ENCODE measurements around the gene MRPS27. TPM values are rescaled to one million over a fixed set of nuclear protein-coding genes. Genes with fewer than 3 reads are reported as not detected.

Gene MRPS27
- total RNA-seq, 2 donors from 2014 or later: 42.9 to 58.8 TPM

DNA sequence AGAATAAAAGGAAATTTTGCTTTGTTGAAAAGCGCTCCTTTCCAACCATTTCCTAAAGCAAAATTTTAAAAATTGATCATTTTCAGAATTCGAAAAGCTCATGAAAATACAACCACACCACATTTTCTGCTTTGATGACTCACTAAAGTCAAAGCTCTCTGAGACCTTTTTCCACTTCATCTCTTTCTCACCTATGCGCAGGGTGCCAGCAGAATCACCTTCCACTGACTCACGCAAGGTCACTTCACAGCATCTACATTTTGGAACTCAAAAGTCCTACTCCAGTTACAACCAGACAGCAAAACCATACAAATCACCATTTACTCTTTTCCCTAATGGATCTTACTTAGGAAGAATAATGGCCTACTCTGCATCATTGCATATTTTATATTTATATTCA, 106.6 kb downstream of the MRPS27 start:
- DNase-seq (ENCODE audit: low spot score) (no peak), ATAC-seq (ENCODE audit: insufficient number of reproducible peaks, low FRiP score, low read depth) (no peak)
- TF ChIP-seq, protein P1, sequence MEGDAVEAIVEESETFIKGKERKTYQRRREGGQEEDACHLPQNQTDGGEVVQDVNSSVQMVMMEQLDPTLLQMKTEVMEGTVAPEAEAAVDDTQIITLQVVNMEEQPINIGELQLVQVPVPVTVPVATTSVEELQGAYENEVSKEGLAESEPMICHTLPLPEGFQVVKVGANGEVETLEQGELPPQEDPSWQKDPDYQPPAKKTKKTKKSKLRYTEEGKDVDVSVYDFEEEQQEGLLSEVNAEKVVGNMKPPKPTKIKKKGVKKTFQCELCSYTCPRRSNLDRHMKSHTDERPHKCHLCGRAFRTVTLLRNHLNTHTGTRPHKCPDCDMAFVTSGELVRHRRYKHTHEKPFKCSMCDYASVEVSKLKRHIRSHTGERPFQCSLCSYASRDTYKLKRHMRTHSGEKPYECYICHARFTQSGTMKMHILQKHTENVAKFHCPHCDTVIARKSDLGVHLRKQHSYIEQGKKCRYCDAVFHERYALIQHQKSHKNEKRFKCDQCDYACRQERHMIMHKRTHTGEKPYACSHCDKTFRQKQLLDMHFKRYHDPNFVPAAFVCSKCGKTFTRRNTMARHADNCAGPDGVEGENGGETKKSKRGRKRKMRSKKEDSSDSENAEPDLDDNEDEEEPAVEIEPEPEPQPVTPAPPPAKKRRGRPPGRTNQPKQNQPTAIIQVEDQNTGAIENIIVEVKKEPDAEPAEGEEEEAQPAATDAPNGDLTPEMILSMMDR (IDR thresholded peaks at IDR 0.05): no peak
- H3K4me3 ChIP-seq: no peak overlapping the region
- no peak overlapping the region for H3K27ac ChIP-seq
- H3K4me1 ChIP-seq (ENCODE audit: control insufficient read depth in 1 of 2, low read depth in 2 of 2): peaks cover 18 to 32% of the 10 kb centered on the region in 2 donors
- peaks cover 14% of the 10 kb centered on the region for H3K36me3 ChIP-seq
- H3K27me3 ChIP-seq (replicated peaks; ENCODE audit: insufficient read depth): no peaks in the 10 kb centered on the region
- no peaks in the 10 kb centered on the region for H3K9me3 ChIP-seq

DNA sequence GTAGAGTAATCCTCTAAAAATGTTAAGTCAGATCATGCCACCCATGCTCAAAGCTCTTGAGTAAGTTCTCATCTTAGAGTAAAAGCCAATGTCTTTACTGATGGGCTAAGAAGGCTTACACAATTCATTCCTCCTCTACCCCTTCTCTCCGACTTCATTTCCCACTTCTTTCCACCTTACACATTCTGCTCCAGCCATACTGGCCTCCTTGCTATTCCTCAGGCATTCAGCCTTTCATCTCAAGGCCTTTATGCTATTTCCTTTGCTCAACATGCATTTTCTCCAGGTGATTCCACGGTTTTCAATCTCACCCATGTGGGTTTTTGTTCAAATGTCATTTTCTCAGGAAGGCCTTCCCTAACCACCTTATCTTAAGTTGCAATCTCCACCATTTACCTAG, 107.9 kb downstream of the MRPS27 start:
- H3K4me3 ChIP-seq: no peak overlapping the region
- peaks cover 7% of the 10 kb centered on the region for H3K36me3 ChIP-seq
- peaks cover 18 to 37% of the 10 kb centered on the region in 2 donors for H3K4me1 ChIP-seq (ENCODE audit: control insufficient read depth in 1 of 2, low read depth in 2 of 2)
- no peaks in the 10 kb centered on the region for H3K27me3 ChIP-seq (replicated peaks; ENCODE audit: insufficient read depth)
- no peak for ATAC-seq (ENCODE audit: insufficient number of reproducible peaks, low FRiP score, low read depth)
- no peaks in the 10 kb centered on the region for H3K9me3 ChIP-seq
- DNase-seq (ENCODE audit: low spot score): no peak
- peak overlapping the region in 1 of 2 donors; percentile 79 for H3K27ac ChIP-seq
- TF ChIP-seq, protein P1 (IDR thresholded peaks at IDR 0.05): no peak

DNA sequence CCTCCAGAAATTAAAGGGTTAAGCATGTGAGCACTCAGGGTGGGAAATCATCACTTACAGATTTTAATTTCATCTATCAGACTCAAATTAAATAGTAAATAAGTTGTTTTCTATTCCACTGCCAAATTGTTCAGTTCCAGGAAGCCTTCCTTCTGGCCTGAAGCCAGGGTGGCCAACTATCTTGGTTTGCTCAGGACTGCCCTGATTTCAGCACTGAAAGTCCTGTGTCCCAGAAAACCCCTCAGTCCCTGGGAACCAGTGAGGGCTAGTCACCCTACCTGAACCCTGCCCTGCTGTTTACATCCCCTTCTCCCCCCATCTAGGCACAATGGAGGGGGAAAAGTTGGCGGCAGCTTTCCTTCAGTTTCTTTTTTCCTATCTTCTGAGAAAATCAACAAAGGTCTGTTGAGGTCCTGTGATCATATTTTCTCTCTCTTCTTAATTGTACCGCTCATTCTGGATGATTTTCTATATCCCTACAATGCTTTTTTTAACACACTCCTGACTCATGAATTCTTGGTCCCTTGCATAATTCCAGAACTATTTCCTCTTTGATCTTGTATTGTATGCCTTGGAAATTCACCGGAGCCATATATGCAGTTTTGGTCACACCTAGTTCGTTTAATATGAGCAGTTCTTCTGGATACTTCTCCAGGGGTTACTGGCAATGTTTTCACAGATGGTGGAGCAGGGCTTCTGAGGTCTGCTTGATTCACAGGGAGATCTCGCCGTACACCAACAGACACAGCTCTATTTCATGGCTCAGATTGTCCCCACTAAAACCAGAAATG, 109.0 kb downstream of the MRPS27 start:
- ATAC-seq (ENCODE audit: insufficient number of reproducible peaks, low FRiP score, low read depth): peak; percentile 47
- Histone ChIP-seq H3K27ac (peak overlapping the region; percentile 69 to 79), H3K36me3 (peaks cover 14% of the 10 kb centered on the region), H3K9me3 (no peaks in the 10 kb centered on the region), H3K4me3 (peak overlapping the region; percentile 55), H3K4me1 (ENCODE audit: control insufficient read depth in 1 of 2, low read depth in 2 of 2) (peaks cover 18 to 37% of the 10 kb centered on the region in 2 donors), H3K27me3 (replicated peaks; ENCODE audit: insufficient read depth) (no peaks in the 10 kb centered on the region)
- no peak for DNase-seq (ENCODE audit: low spot score)
- TF ChIP-seq, protein P1 (IDR thresholded peaks at IDR 0.05): no peak

DNA sequence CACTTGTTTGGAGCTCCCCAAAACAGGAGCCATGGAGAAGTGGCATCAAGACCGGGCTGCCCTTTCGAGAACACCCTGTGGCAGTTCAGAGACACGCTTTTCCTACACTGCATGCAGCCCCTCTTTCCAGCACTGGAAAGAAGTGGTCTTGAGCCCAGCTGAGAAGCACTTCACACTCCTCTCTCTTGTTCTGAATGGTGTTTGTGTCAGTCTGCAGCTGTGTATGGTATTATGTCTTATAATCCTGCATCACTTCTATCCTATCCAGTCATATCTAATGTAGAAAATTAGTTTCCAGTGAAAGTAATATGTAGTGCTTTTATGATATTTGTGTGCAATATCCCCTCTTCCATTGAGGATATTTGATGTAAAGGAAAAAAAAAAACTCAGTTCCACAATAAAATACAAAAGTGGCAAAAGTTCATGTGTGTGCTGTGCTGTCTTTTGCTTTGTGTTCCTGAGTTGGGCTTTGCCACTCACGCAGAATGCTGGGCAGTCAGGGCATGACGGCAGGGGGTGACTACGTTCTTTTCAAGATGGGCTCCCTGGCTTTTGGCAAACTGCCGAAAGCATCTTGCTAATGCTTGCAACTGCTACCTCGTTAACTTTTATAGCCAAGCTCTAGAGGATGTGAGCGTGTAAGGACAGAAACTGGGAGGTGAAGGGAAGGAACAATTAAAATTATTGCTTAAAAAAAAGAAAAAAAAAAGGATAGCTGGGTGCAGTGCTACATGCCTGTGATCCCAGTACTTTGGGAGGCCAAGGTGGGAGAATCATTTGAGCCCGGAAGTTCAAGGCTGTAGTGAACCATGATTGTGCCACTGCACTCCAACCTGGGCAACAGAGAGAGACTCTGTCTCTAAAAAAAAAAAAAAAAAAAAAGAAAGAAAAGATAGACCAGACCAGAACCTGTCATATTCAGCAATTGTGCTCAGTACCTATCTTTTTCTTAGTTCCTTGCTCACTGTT, 110.6 kb downstream of the MRPS27 start:
- no peaks in the 10 kb centered on the region for H3K9me3 ChIP-seq
- no peak for DNase-seq (ENCODE audit: low spot score)
- H3K4me1 ChIP-seq (ENCODE audit: control insufficient read depth in 1 of 2, low read depth in 2 of 2): peaks cover 18 to 48% of the 10 kb centered on the region in 2 donors
- peaks cover 29% of the 10 kb centered on the region for H3K36me3 ChIP-seq
- ATAC-seq (ENCODE audit: insufficient number of reproducible peaks, low FRiP score, low read depth): no peak
- H3K27me3 ChIP-seq (replicated peaks; ENCODE audit: insufficient read depth): no peaks in the 10 kb centered on the region
- TF ChIP-seq, protein P1 (IDR thresholded peaks at IDR 0.05): no peak
- H3K4me3 ChIP-seq: no peak overlapping the region
- H3K27ac ChIP-seq: peak overlapping the region; percentile 46 to 79
